G401.6 (cell line): ENCODE data around the gene MOCOS.

Source experiments
- FAIRE-seq: peaks from 2 replicates; lab custom pipeline; 2012; peaks lifted over from hg19 to GRCh38; lab: Jason Lieb, UNC

The MOCOS gene

DNA sequence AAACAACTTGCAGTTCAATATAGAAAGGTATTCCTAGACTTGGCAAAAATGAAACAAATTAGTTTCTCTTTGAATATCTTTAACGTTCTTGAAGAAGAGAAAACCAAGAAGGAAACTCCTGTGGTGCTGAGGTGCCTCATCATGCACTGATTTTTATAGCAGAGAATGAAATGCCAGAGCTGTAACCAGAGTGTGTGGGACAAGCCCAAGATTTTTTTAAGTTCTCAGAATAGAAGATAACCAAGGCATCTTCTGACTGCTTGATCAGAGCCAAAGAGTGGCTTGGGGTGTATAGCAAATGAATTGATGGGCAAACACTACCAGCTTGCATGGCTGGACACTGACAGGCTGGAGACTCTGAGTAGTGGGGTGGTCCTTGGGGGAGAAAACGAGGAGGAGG, 118.1 kb downstream of the MOCOS start:
- FAIRE-seq: no peak

DNA sequence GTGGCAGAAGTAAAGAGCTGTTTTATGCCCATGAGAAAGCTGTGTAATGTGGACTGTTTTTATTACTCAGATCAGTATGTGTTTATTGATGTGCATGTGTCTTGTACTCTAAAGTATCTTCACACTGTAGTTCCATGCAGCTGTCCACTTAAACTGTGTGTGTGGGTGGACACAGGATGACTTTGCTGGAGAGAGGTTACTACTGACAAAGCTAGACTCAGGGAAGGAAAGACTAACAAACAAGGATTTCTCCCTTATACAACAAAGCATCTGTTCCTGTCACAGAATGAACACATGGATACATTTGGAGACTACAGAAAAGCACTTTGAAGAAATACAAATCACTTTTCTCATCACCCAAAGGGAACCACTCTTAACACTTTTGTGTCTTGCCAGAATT, 120.2 kb downstream of the MOCOS start:
- FAIRE-seq: no peak

DNA sequence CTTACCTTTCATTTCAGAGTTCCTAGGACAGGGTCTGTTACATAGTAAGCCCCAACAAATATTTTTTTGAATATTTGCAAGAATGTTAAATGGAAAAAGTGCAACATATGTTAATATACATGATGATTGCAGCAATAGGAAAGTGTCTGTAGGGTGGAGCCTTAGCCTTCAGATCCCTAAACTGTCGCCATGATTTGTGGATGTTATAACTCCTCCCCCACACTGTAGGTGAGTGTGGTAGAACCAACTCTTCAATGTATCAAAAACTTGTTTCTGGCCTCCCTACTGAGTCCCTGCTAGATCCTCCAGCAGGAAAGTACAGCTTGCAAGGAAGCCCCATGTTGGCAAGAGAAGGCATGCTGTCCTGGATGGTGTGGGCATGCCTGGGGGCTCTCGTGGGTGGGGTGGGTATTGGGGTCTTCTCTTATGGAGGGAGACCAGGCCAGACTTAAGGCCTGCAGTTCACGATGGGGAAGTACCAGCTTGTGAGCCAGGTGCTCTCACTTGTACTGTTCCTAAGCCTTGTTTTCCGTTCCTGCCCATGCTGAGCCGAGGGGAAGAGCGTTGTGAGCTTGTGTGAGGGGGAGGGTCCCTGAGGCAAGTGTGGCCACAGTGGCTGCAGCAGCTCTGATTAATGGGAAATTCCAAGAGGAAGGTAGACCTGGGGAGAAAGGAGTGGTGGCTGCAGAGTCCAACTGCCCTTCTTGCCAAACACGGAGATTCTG, 121.6 kb downstream of the MOCOS start:
- FAIRE-seq: no peak

DNA sequence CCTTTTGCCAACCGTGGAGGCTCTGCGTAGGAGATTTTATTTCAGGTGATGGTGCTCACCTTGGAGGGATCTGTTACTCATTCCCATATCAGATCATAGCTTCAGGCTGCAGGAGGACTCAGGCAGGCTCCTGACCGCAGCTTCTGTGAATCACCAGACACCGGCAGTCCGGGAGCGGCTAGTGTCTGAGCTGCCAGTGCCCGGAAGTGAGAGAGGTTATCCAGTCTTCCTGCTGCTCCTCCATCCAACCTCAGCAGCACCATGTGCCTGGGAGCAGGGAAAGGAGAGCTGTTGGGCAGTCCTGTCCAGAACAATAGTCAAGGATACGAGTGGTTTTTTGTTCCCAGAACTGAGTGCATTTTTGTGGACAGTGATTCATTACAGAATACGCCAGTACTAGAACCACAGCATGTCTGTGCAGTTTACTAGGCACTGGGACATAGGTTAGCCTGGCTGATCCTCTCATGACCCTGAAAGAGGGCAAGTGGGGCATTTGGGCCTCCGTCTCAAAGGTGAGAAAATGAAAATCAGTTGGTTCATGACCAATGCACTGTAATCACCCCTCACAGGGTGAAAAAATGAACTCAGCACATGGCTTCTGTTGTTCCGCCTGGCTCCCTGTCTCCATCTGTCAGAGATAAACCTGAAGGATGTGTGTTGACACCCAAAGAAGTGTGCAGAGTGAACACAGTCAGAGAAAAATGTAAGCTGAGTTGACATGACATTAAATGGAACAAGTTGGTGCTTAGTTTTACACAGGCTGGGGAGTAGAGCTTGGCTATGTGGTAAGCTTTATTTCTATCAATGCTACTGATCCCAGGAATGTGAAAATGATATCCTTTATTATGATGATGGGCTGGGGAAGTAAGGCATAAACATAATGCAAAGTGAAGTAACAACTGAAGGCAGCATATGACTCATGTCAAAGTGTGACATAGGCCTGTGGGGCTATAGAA, 122.4 kb downstream of the MOCOS start:
- no peak for FAIRE-seq

DNA sequence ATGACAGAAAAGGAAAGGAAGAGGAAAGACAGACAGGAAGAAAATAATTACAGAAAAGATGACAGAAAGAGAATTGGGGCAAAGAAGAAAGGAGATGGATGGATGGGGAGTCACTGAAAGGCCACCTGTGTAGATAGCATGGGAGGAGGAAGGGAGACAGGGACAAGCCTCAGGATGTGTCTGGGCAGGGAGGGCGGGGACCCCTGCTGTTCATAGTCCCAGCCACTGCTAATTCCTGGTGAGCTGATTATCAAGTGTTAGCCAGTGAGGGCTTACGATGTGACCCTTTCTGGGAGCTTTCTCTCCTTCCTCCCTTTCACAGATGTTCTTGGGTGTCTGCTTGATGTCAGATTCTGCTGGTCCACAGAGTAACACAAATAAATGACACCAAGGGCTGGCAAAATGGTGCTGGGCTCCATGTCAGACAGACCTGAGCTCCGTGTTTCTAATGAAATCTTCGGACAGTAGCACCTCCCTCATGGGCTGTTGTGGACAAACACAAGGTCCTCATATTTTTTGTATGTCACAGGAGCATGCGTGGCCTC, 123.8 kb downstream of the MOCOS start:
- no peak for FAIRE-seq

DNA sequence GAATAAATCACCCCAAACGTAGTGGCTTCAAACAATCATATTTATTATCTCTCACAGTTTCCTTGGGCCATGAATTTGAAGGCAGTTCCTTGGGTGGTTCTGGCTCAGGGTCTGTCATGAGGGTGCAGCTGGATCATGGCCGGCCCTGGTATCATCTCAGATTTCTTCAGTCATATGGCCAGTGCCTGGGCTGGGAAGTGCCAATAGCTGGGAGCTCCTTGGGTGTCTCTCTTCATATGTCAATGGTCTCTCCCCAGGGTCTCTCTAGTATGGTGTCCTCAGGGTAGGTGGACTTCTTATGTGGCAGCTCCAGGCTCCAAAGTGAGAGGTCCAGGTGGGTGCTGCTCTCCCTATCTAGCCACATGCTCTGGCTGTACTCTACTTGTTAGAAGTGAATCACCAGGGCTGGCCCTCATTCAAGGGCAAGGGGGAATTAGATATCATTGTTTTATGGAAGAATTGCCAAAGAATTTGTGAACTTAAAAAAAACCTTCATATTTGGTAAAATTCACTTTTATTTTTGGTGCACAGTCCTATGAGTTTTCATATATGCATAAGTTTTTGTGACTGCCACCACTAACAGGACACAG, 125.6 kb downstream of the MOCOS start:
- FAIRE-seq: no peak

DNA sequence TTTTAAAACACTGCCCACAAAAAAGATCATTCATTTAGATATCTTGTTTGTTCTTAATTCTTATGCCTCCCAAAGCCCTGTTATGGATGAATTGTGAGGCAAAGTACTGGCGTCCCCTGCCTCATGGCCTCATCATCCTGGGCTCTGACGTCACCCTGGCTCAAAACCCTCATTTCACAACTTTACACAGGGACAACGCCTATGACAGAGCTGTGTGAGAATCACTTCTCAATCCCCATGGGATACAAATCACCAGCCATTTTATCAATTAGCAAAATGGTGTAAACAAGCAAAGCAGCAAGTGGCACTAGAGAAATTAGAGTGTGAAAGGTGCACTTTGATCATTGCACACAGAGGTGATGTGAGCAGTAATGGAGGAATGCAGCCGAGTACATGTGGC, 126.8 kb downstream of the MOCOS start:
- no peak for FAIRE-seq

DNA sequence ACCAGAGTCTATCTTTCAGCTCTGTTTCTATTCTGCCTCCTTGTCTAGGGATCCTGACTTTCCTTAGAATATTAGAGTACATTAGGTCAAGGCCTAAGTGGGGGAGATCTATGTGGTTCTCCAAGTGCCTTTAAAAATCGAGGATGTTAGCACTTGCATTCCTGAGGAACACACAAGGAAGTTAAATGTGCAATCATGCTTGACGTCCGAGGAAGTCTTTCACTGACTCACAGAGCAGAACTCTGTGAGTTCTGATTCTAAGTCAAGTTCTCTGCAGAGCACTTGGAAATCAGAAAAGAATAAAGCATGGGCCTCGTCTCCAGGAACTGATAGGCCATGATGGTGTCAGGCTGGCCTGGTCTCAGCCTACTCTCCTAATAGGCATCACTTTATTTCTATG, 127.5 kb downstream of the MOCOS start:
- no peak for FAIRE-seq

DNA sequence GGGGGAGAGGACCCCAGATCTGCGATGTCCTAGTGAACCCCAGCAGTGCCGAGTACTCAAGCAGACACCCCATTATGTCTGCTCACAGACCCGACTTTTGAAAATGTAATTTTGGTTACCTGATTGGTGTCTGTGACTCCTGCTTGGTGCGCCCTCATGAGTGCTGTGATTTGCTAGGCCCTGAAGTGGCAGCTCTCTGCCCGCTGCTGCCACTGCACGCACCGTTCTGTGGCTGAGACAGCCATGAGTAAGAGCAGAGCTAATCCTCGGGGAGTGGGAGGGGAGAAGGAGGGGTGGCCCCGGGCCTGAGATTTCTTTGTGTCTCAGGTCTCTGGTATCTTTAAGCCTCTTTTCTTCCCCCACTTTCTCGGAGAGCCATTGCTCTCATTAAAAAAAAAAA, 128.4 kb downstream of the MOCOS start:
- FAIRE-seq: no peak

DNA sequence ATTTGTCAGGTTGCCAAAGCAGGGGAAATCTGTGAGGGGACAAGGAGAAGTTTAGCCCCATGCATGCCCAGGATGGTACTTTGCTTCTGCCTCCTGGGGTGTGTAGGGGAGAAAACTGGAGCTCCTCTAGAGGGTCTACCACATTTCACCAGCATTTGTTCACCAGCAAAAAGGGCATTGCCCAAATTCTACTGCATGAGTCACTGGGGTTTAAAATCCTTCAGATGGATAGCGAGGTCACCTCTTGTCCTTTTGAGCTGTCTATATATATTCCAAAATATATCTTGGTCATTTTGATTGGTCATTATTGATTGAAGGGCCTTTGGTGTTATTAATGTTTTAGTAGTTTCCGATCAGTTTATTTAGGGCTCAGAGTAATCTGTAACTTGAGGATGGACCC, 128.9 kb downstream of the MOCOS start:
- FAIRE-seq: no peak
